ENCODE results near the gene ATP6V0B. TPM values are rescaled to one million over a fixed set of nuclear protein-coding genes. Genes with fewer than 3 reads are reported as not detected.
A peak's percentile ranks its signal among the peaks of the same experiment; 100 is the strongest.

ATP6V0B gene
- total RNA-seq, 2 donors from 2014 or later = 183 to 270 TPM

DNA sequence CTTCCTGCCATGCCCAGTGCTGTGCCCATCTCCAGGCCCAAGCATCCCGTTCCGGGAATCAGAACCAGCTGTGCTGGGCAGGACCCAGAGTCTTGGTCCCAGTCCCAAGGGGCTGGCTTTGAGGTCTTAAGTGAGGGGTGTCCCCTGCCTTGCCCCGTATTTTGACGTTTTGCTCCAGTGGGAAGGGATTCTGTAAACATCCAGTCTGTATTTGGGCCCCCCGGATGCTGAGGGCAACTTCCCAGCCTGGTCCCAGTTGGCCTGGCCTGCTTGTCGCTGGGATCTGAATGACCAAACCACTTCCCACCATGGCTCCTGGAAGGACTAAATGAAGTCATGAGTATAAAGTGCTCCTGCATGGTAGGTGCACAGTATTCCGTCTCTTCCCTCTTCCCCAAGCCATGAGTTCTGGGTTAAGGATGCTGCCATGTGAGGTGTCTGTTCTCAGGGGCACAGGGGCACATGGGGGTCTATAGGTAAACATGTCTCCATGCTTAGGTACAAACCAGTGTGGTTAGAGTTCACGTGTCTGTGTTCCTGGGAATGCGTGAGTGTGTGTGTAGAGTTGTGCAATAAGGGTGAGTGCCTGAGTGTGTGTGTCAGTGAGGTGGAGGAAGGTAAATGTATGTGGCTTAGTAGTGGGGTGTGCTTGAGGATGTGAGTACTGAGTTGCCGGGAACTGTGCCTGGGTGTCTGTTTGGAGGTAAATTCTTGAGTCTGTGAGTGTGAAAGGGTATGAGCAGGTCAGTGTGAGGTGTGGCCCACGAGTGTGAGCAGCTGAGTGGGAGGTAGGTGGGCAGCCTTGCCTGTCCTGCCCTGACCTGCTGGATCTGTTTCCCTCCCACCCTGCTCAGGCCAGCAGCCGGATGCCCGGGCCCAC, 5.7 kb downstream of the ATP6V0B start:
- peak overlapping the region; percentile 53 for H3K27ac ChIP-seq
- H3K4me3 ChIP-seq = peak overlapping the region; percentile 72
- peak; percentile 44 for DNase-seq
- no peaks in the 10 kb centered on the region for H3K27me3 ChIP-seq
- TF ChIP-seq, protein P1, sequence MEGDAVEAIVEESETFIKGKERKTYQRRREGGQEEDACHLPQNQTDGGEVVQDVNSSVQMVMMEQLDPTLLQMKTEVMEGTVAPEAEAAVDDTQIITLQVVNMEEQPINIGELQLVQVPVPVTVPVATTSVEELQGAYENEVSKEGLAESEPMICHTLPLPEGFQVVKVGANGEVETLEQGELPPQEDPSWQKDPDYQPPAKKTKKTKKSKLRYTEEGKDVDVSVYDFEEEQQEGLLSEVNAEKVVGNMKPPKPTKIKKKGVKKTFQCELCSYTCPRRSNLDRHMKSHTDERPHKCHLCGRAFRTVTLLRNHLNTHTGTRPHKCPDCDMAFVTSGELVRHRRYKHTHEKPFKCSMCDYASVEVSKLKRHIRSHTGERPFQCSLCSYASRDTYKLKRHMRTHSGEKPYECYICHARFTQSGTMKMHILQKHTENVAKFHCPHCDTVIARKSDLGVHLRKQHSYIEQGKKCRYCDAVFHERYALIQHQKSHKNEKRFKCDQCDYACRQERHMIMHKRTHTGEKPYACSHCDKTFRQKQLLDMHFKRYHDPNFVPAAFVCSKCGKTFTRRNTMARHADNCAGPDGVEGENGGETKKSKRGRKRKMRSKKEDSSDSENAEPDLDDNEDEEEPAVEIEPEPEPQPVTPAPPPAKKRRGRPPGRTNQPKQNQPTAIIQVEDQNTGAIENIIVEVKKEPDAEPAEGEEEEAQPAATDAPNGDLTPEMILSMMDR (IDR thresholded peaks at IDR 0.05) = no peak
- peak overlapping the region; percentile 72 to 73 for H3K9ac ChIP-seq (ENCODE audit: low read depth in 2 of 2, low read length in 2 of 2)
- H3K4me1 ChIP-seq = peaks cover 31% of the 10 kb centered on the region
- no peaks in the 10 kb centered on the region for H3K9me3 ChIP-seq
- H3K36me3 ChIP-seq = no peaks in the 10 kb centered on the region
- intact Hi-C loops (cut with DNase I) = no loop called here

DNA sequence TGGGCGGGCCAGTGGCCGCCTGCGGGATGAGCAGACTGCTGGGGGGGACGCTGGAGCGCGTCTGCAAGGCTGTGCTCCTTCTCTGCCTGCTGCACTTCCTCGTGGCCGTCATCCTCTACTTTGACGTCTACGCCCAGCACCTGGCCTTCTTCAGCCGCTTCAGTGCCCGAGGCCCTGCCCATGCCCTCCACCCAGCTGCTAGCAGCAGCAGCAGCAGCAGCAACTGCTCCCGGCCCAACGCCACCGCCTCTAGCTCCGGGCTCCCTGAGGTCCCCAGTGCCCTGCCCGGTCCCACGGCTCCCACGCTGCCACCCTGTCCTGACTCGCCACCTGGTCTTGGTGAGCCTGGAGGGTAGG, 6.4 kb downstream of the ATP6V0B start:
- intact Hi-C loops (cut with DNase I) = no loop called here
- Histone ChIP-seq H3K36me3 (no peaks in the 10 kb centered on the region), H3K4me1 (peaks cover 28% of the 10 kb centered on the region), H3K27me3 (no peaks in the 10 kb centered on the region), H3K4me3 (no peak overlapping the region), H3K27ac (peak overlapping the region; percentile 53), H3K9ac (ENCODE audit: low read depth in 2 of 2, low read length in 2 of 2) (peak overlapping the region in 1 of 2 donors; percentile 72), H3K9me3 (no peaks in the 10 kb centered on the region)
- TF ChIP-seq, protein P1 (IDR thresholded peaks at IDR 0.05) = no peak
- peak; percentile 83 for DNase-seq

DNA sequence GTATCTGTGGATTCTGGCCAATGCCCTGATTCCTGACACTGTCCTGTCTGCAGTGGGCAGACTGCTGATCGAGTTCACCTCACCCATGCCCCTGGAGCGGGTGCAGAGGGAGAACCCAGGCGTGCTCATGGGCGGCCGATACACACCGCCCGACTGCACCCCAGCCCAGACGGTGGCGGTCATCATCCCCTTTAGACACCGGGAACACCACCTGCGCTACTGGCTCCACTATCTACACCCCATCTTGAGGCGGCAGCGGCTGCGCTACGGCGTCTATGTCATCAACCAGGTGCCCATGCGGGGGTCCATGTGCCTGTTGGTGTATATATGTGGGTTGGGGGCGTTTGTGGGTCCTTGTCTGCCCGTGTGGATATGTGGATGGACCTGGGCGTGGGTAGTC, 6.9 kb downstream of the ATP6V0B start:
- no peak overlapping the region for H3K27ac ChIP-seq
- no peak overlapping the region for H3K4me3 ChIP-seq
- H3K4me1 ChIP-seq = peaks cover 25% of the 10 kb centered on the region
- TF ChIP-seq, protein P1 (IDR thresholded peaks at IDR 0.05) = no peak
- no peak for DNase-seq
- H3K36me3 ChIP-seq = no peaks in the 10 kb centered on the region
- no peaks in the 10 kb centered on the region for H3K27me3 ChIP-seq
- no peak overlapping the region for H3K9ac ChIP-seq (ENCODE audit: low read depth in 2 of 2, low read length in 2 of 2)
- intact Hi-C loops (cut with DNase I) = no loop called here
- no peaks in the 10 kb centered on the region for H3K9me3 ChIP-seq

DNA sequence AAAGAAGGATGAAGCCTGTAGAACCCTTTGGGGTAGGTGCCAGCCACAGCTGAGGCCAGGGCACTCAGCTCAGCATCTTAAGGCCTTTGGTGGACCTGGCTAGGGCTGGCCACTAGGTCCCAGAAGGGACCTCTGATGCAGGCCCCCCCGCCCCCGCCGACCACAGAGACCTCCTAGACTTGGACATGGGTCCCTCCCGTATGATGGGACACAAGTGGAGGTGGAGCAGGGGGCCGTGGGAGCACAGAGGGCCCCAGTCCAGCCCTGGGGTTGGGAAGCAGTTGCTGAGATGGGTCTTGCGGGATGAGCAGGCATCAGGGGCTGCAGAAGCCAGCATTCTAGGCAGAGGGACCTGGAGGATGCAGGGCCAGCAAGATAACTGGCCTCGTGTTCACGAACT, 7.5 kb downstream of the ATP6V0B start:
- no peak overlapping the region for H3K9ac ChIP-seq (ENCODE audit: low read depth in 2 of 2, low read length in 2 of 2)
- H3K4me3 ChIP-seq = no peak overlapping the region
- H3K4me1 ChIP-seq = peaks cover 19% of the 10 kb centered on the region
- DNase-seq = no peak
- TF ChIP-seq, protein P1 (IDR thresholded peaks at IDR 0.05) = no peak
- no peaks in the 10 kb centered on the region for H3K36me3 ChIP-seq
- H3K27me3 ChIP-seq = no peaks in the 10 kb centered on the region
- no peak overlapping the region for H3K27ac ChIP-seq
- intact Hi-C loops (cut with DNase I) = no loop called here
- H3K9me3 ChIP-seq = no peaks in the 10 kb centered on the region

DNA sequence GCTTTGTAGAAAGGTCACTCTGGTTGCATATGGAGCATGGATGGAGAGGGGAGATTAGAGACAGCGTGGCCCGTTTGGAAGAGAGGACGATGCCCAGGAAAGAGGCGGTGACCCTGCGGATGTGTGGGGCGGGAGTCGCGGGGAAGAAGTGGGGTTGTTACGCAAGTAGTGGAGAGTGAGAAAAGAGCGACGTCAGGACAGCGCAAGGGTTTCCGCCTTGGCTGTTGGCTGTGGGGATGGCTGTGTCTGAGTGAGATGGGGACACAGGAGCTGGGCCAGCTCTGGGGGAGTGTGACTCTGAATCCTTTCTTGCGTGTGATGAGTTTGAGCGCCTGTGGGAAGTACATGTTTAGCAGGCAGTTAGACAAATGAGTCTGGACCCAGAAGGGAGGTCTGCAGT, 8.0 kb downstream of the ATP6V0B start:
- Histone ChIP-seq H3K36me3 (no peaks in the 10 kb centered on the region), H3K9ac (ENCODE audit: low read depth in 2 of 2, low read length in 2 of 2) (no peak overlapping the region), H3K27ac (no peak overlapping the region), H3K4me3 (no peak overlapping the region), H3K9me3 (no peaks in the 10 kb centered on the region), H3K27me3 (no peaks in the 10 kb centered on the region), H3K4me1 (peaks cover 19% of the 10 kb centered on the region)
- TF ChIP-seq, protein P1 (IDR thresholded peaks at IDR 0.05) = no peak
- DNase-seq = no peak
- intact Hi-C loops (cut with DNase I) = no loop called here
